Endothelial cell (in vitro differentiated cells): ENCODE results near the gene ESPNL. TPM values are rescaled to one million over a fixed set of nuclear protein-coding genes. Genes with fewer than 3 reads are reported as not detected.

Experiments
- DNase-seq: peaks from one replicate; pipeline ENCODE4 v3.0.0; 2021; ENCODE audit warnings: low spot score
- H3K27ac Mint-ChIP-seq: one replicate; pipeline ENCODE4 v1.8.0; 2021; ENCODE audit warnings: mixed read lengths, inconsistent platforms; ENCODE audit not compliant: unreplicated experiment
- H3K27me3 Mint-ChIP-seq: one replicate; pipeline ENCODE4 v1.8.0; 2021; ENCODE audit warnings: mild to moderate bottlenecking, moderate library complexity, mixed read lengths, inconsistent platforms; ENCODE audit not compliant: unreplicated experiment
- H3K36me3 Mint-ChIP-seq: one replicate; pipeline ENCODE4 v1.8.0; 2021; ENCODE audit warnings: mild to moderate bottlenecking, low read depth, mixed read lengths, inconsistent platforms; ENCODE audit not compliant: unreplicated experiment
- H3K4me1 Mint-ChIP-seq: one replicate; pipeline ENCODE4 v1.8.0; 2021; ENCODE audit warnings: mild to moderate bottlenecking, mixed read lengths, inconsistent platforms; ENCODE audit not compliant: unreplicated experiment
- H3K4me3 Mint-ChIP-seq: one replicate; pipeline ENCODE4 v1.8.0; 2021; ENCODE audit warnings: mild to moderate bottlenecking, mixed read lengths, inconsistent platforms; ENCODE audit not compliant: unreplicated experiment
- H3K9me3 Mint-ChIP-seq: one replicate; pipeline ENCODE4 v1.8.0; 2021; ENCODE audit warnings: mixed read lengths, inconsistent platforms; ENCODE audit not compliant: unreplicated experiment
- total RNA-seq: library from RNA; stranded (reverse); fragmentation: NEBNext Ultra II Directional; extraction: Animal tissue kit (Norgen Biotek cat#: 25700); gene quantifications from one replicate; pipeline ENCODE4 v1.2.1, GENCODE V29; 2021; ENCODE audit not compliant: unreplicated experiment
- TF ChIP-seq, protein P1 (sequence below): fragments of 200-600 bp; sonication (generic); IDR thresholded peaks from one replicate; pipeline ENCODE4 v1.5.0; 2021; ENCODE audit warnings: antibody characterized with exemption; ENCODE audit not compliant: unreplicated experiment

Gene ESPNL
- total RNA-seq, 1 donor from 2014 or later = 0.82 TPM

DNA sequence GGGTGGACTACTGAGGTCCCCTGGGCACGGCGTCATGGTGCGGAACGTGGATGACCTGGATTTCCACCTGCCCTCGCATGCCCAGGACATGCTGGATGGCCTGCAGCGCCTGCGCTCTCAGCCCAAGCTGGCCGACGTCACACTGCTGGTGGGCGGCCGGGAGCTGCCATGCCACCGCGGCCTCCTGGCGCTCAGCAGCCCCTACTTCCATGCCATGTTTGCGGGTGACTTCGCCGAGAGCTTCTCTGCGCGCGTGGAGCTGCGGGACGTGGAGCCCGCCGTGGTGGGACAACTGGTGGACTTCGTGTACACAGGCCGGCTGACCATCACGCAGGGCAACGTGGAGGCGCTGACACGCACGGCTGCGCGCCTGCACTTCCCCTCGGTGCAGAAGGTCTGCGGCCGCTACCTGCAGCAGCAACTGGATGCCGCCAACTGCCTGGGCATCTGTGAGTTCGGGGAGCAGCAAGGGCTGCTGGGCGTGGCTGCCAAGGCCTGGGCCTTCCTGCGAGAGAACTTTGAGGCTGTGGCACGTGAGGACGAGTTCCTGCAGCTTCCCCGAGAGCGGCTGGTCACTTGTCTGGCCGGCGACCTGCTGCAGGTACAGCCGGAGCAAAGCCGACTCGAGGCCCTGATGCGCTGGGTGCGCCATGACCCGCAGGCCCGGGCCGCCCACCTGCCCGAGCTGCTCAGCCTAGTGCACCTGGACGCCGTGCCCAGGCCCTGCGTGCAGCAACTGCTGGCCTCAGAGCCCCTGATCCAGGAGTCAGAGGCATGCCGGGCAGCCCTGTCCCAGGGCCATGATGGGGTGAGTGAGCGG, 40.8 kb downstream of the ESPNL start:
- no peaks in the 10 kb centered on the region for H3K9me3 Mint-ChIP-seq
- TF ChIP-seq, protein P1, sequence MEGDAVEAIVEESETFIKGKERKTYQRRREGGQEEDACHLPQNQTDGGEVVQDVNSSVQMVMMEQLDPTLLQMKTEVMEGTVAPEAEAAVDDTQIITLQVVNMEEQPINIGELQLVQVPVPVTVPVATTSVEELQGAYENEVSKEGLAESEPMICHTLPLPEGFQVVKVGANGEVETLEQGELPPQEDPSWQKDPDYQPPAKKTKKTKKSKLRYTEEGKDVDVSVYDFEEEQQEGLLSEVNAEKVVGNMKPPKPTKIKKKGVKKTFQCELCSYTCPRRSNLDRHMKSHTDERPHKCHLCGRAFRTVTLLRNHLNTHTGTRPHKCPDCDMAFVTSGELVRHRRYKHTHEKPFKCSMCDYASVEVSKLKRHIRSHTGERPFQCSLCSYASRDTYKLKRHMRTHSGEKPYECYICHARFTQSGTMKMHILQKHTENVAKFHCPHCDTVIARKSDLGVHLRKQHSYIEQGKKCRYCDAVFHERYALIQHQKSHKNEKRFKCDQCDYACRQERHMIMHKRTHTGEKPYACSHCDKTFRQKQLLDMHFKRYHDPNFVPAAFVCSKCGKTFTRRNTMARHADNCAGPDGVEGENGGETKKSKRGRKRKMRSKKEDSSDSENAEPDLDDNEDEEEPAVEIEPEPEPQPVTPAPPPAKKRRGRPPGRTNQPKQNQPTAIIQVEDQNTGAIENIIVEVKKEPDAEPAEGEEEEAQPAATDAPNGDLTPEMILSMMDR = no peak
- peaks cover 3% of the 10 kb centered on the region for H3K4me1 Mint-ChIP-seq
- no peak overlapping the region for H3K4me3 Mint-ChIP-seq
- no peak for DNase-seq
- H3K36me3 Mint-ChIP-seq = peaks cover 8% of the 10 kb centered on the region
- H3K27ac Mint-ChIP-seq = no peak overlapping the region
- H3K27me3 Mint-ChIP-seq = peaks cover 10% of the 10 kb centered on the region

DNA sequence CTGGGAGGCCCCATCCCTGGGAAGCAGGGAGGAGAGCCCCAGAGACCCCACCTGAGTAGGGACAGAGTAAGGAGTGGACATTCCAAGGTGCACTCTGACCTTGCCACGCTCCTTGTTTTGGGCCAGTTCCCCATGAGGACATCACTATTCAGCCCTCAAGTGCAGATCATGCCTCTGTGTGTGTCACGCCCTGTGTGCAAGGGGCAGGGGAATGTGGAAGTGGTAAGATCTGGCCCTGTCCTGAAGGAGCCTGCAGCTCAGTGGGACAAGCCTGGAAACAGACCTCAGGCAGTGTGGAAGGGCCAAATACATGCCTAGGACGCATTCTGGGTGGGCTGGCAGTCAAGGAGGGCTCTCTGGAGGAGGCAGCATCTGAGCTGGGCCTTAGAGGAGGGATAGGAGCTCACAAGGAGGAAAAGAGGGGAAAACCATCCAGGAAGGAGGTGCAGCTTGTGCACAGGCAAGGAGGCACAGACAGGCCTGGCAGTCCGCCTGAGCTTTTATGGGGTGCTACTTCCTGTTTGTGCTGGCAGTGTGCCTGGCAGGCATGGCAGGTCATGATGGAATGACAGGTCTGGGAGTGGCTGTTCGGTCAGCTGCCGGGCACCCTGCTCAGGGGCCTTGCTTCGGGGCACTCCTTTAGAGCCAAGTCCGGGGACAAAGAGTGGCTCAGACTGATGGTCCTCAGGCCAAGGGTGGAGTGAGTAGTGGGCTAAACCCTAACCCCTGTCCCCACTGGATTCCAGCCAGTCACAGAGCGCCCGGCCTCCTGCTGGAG, 41.6 kb downstream of the ESPNL start:
- H3K36me3 Mint-ChIP-seq = peaks cover 8% of the 10 kb centered on the region
- no peak overlapping the region for H3K27ac Mint-ChIP-seq
- TF ChIP-seq, protein P1 = no peak
- no peak for DNase-seq
- peaks cover 5% of the 10 kb centered on the region for H3K27me3 Mint-ChIP-seq
- no peak overlapping the region for H3K4me3 Mint-ChIP-seq
- no peaks in the 10 kb centered on the region for H3K9me3 Mint-ChIP-seq
- peaks cover 3% of the 10 kb centered on the region for H3K4me1 Mint-ChIP-seq

DNA sequence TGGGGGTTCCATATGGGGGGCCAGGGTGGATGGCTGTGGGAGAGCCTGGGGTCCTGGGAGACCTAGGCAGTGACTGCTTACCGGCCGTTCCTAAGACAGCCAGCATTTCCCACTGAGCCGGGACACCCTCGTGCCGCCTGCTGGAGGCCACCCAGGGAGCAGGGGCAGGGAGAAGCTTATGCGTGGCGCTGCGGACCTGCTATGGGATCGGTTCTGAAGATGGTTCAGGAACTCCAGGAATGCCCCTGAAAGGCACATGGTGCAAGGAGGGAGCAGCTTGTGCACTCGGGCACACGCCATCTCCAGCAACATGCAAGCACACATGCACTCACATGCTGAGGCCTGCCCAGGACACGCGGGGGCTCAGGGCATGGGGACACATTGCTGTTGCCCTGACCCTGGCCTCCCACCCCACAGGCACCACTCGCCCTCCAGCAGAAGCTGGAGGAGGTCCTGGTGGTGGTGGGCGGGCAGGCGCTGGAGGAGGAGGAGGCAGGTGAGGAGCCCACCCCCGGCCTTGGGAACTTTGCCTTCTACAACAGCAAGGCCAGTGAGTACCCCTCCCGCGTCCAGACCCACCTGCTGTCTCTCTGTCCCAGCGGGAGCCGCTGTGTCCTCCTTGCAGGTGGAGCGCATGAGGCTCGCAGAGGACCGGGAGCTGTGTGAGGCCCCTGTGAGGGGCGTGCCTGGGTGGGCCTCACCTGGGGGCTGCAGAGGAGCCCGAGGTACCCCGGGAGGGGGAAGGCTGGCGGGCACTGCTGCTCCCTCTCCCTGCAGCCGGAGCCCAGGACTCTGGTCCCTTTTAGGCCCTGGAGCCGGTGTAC, 42.5 kb downstream of the ESPNL start:
- no peak overlapping the region for H3K27ac Mint-ChIP-seq
- H3K4me1 Mint-ChIP-seq = peaks cover 3% of the 10 kb centered on the region
- H3K36me3 Mint-ChIP-seq = peaks cover 8% of the 10 kb centered on the region
- TF ChIP-seq, protein P1 = no peak
- H3K9me3 Mint-ChIP-seq = no peaks in the 10 kb centered on the region
- DNase-seq = no peak
- peaks cover 9% of the 10 kb centered on the region for H3K27me3 Mint-ChIP-seq
- H3K4me3 Mint-ChIP-seq = no peak overlapping the region

DNA sequence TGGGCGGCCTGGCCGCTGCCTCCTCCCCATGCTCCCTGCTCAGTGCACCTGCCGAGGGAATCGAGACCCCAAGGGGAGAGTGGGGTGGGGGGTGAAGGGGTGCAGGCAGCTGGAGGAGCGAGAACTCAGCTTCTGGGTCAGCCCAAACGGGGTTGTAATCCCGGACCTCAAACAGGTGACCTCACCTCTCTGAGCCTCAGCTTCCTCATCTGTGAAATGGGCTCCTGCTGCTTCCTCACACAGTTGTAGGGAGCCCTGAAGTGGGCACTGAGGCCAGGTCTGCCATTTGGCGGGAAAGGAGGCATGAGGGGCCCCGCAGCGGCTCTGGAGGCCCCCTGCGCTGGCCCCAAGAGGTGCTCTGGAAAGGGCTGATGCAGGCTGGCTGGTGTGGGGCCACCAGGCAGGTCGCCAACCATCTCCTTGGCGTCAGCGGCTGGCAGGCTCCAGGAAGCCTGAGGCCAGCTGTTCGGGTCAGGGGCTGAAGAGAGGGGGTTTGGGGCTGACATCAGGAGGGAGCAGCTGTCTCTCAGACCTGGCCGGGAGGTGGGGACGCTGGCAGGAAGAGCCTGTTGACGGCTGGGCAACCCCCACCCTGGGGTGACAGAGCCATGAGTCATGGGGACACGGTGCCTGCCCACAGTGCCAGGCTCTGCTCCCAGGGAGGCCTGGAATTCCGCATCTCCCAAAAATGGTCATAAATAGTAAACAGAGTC, 43.3 kb downstream of the ESPNL start:
- Mint-ChIP-seq H3K4me1 (peaks cover 3% of the 10 kb centered on the region), H3K27me3 (peaks cover 9% of the 10 kb centered on the region), H3K27ac (no peak overlapping the region), H3K36me3 (peaks cover 8% of the 10 kb centered on the region), H3K9me3 (no peaks in the 10 kb centered on the region), H3K4me3 (no peak overlapping the region)
- DNase-seq = no peak
- TF ChIP-seq, protein P1 = no peak
